ENCODE data around the gene CTLA4. TPM values are rescaled to one million over a fixed set of nuclear protein-coding genes. Genes with fewer than 3 reads are reported as not detected.

CTLA4 gene
- total and polyA plus RNA-seq, 9 of the 15 experiments (the other 6 are each of a cell fraction or from before 2014, with no cell fraction given) = 0.10 to 0.22 (median 0.11) TPM; not detected in 4

GRCh38 chr2:203898657-203899056, 31.1 kb downstream of the CTLA4 start:
- intact Hi-C loops (cut with micrococcal nuclease) = no loop called here
- no peaks in the 10 kb centered on the region for H3K9me1 ChIP-seq (ENCODE audit: control insufficient read depth, insufficient read depth, low read length)
- H4K20me1 ChIP-seq (replicated peaks; ENCODE audit: control insufficient read depth, insufficient read depth, low read length) = no peaks in the 10 kb centered on the region
- H3K9me3 ChIP-seq (replicated peaks; ENCODE audit: control insufficient read depth, insufficient read depth, low read depth, low read length) = no peaks in the 10 kb centered on the region
- no peaks in the 10 kb centered on the region for H3K36me3 ChIP-seq (ENCODE audit: control insufficient read depth, insufficient read depth, low read length)
- no peaks in the 10 kb centered on the region for H3K79me2 ChIP-seq (ENCODE audit: control insufficient read depth, insufficient read depth, low read length)
- no peak overlapping the region for H3K4me3 ChIP-seq
- no peaks in the 10 kb centered on the region for H3K4me1 ChIP-seq (replicated peaks in 1 of 2; ENCODE audit: control insufficient read depth in 2 of 2, insufficient read depth in 2 of 2, low read length in 2 of 2)
- H3K9ac ChIP-seq (ENCODE audit: insufficient read depth in 1 of 2, low read depth in 2 of 2, low read length in 2 of 2) = no peak overlapping the region
- no TSS peak for BruUV-seq (replicated peaks)
- no peak for ATAC-seq
- WGBS (ENCODE audit: insufficient coverage, low coverage, missing lambda C conversion rate) = 0% methylated on average over 2 of the region's 2 CpGs
- no peak overlapping the region for H3K27ac ChIP-seq (ENCODE audit: extremely low read depth, low read depth, low read length)
- in situ Hi-C loops (cut with MboI) = no loop called here
- FAIRE-seq = no peak
- ChIA-PET CTCF (ENCODE audit: low intra/inter-chr PET ratio) (no interaction called here), POLR2A (no interaction called here)
- H3K27me3 ChIP-seq (ENCODE audit: control insufficient read depth in 2 of 2, insufficient read depth in 2 of 2, low read length in 2 of 2) = no peaks in the 10 kb centered on the region
- DNase-seq (ENCODE audit: extremely low read depth in 1 of 4, low spot score in 3 of 4) = no peak
- no peak overlapping the region for H2AFZ ChIP-seq (ENCODE audit: low read depth, low read length)
- H3K4me2 ChIP-seq (ENCODE audit: insufficient read depth, low read length) = no peak overlapping the region
- TF ChIP-seq L3MBTL2 (IDR thresholded peaks at IDR 0.05) (no peak), TCF3 (CRISPR knock-in tag; IDR thresholded peaks at IDR 0.05) (no peak), ZNF316 (IDR thresholded peaks at IDR 0.05) (no peak), DACH1 (IDR thresholded peaks at IDR 0.05; ENCODE audit: partially characterized antibody) (no peak), NELFE (IDR thresholded peaks at IDR 0.05; ENCODE audit: insufficient read depth, insufficient read length) (no peak), CHD7 (IDR thresholded peaks at IDR 0.05; ENCODE audit: low read depth, low read length) (no peak), ZNF398 (CRISPR knock-in tag; IDR thresholded peaks at IDR 0.05) (no peak), ZNF668 (CRISPR knock-in tag; IDR thresholded peaks at IDR 0.05) (no peak)
